GM19372 (cell line): ENCODE measurements around the gene CRISPLD2.

Experiments used
- ATAC-seq: cut with Tn5 transposase; IDR thresholded peaks from one replicate; pipeline ENCODE4 v1.9.1; 2021; ENCODE audit warnings: mild to moderate bottlenecking, low read depth, moderate library complexity; ENCODE audit not compliant: unreplicated experiment

Gene CRISPLD2

GRCh38 chr16:84819644-84820304 is at the start of gene CRISPLD2:
Gene CRISPLD2, plus strand, starts transcription at chr16:84819985. Its CDS starts 18,511 bp downstream, at chr16:84838496.
- no peak for ATAC-seq

GRCh38 chr16:84773312-84773711 is 46.5 kb upstream of the CRISPLD2 start:
- ATAC-seq: no peak

- no peak for ATAC-seq
Measured at GRCh38 chr16:84774810-84775209, 45.0 kb upstream of the CRISPLD2 start.

DNA sequence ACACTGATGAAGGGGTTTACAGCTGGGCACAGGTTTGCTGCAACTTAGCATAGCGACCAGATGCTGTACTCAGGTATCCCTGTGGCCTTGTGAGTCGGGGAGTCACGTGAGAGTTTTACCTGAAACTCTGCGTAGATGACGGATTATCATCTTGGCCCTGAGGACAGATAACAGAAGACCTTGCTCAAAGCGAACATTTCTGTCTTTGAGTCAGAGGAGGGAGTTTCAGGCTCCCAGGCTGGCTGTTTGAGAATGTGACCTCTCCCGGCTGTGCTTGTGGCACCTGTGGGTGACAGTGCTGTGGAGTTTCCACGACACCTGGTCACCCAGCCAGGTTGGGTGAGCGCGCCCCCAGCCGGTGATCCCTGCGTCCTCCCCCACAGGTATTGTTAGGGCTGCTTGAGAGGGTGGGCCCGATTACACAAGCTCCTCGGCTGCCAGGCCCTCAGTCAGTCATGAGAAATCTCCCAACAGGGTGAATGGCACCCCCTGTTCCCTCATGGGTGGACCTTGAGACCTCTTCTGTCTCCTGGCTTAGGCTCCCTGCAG is 44.4 kb upstream of the CRISPLD2 start:
- no peak for ATAC-seq

DNA sequence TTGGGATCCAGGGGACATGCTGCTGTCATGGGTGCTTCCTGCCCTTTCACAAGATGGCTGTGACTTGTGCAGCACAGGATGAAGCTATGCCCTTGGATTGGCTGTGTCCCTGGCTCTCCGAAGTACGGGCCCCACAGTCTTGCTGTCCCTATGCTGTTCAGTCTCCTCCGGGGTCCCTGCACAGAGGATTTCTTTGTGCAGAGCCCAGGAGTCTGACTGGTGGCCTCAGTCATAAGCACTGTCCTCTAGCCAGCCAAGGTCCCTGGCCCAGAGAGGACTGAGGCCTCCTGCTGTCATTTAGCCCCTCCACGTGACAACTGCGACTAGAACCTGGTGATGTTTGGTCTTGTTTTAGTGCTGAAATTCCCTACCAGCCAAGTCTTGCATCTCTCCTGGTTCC is 42.4 kb upstream of the CRISPLD2 start:
- no peak for ATAC-seq

GRCh38 chr16:84778720-84779119 is 41.1 kb upstream of the CRISPLD2 start:
- no peak for ATAC-seq

DNA sequence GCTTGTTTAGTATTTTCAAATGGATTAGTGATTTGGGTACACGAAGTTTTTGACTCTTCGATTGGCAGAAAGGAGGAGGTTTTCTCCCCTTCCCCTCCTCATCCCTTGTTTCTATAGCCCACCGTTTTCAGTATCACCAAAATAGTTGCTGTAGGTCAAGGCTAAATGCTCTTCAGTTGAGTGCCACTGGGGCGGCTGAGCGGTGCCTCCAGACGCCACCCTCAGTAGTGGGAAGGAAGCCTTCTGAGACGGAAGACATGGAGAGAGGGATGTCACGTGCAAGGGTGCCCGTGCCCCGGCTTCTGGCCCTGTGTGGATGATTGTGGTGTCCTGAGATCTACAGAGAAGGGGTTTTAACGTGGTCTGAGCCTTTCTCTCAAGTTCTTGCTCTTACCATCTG is 39.7 kb upstream of the CRISPLD2 start:
- ATAC-seq: no peak

DNA sequence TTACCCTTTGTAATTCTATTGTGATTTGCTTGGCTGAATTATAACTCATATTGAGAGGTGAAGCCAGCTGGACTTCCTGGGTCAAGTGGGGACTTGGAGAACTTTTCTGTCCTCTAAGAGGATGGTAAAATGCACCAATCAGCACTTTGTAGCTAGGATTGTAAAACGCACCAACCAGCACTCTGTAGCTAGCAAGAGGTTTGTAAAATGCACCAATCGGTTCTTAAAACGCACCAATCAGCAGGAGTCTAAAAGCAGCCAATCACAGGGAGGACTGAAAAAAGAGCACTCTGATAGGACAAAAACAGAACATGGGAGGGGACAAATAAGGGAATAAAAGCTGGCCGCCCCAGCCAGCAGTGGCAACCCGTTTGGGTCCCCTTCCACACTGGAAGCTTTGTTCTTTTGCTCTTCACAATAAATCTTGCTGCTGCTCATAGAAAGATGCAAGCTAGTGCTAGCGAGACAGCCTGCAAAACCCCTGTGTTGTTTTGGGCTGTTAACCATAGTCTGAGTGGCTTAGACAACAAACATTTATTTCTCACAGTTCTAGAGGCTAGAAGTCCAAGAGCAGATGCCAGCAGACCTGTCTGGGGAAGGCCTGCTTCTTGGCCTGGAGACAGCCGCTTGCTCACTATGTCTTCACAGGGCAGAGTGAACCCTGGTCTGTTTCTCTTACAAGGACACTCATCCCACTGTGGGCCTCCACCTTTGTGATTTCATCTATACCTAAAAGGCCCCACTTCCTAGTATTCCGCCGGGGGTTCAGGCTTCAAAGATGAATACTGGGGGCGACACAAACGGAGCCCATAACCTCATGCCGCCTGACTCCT is 39.0 kb upstream of the CRISPLD2 start:
- ATAC-seq: no peak

- ATAC-seq: no peak
Measured at GRCh38 chr16:84782846-84783245, 36.9 kb upstream of the CRISPLD2 start.

- ATAC-seq: no peak
Measured at GRCh38 chr16:84785843-84786581, 33.8 kb upstream of the CRISPLD2 start.

DNA sequence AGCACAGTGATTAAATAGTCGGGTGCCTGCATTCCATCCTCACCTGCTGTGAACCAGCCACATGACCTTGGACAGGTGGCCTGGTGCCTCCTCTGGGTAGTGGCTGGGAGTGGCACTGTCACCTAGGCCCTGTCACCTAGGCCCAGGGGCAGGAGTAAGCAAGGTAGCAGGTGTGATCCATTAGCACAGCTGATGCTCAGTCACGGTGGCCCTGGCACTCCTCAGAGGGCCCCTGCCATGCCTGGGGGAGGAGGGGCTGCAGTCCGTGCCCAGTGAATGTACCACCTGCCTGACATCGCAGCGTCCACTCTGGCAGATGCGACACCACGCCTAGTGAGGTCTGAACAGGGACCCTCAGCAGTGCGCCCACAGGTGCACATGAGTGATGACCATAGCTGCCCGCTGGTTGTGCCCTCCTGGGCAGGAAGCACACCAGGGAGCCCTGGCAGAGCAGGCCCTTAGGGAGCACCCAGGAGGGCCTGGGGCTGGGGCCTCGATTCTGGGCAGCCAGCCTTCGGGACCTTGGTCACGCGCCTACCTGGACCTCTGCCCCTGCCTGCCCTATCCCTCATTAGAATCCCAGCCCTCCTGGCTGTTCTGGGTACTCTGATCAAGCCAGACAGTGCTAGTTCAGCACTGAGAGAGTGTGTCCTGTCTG is 33.1 kb upstream of the CRISPLD2 start:
- no peak for ATAC-seq

DNA sequence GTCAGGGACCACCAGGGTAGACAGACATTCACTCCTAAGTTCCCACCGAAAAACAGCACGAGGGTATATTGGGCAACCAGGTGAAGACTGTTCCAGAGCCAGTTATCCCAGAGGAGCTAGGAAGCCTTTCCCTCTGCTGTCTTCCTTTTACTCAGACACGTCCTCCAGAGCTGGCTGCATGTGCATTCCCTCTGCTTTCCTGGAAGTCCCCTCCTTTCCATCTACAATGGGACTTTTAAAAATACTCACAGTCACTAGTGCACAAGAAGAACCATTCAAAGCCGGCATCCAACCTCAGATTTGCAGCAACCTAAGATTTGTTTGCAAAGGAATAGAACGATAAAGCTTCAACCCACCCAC is 32.5 kb upstream of the CRISPLD2 start:
- ATAC-seq: no peak

DNA sequence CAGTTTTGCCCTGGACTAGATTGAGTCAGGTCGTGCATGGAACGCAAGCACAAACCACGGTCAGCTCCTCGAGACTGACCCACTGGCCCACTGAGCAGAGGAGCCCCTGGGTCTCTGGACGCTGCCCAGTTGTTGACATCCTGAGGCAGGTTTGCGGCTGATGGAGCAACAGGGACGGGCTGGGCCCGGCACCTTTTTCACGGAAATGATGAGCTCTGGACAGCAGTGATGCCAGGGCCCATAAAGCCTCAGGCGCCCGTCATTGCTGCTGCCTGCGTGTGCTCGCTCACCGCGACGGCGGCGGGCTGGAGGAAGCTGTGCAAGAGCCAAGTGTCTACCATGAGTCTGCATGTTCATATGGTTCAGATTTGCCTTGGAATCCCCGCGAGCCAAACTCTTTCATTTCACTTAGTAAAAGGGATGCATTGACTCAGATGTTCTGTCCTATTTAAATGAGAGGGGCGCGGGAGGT is 30.8 kb upstream of the CRISPLD2 start:
- no peak for ATAC-seq

- no peak for ATAC-seq
Measured at GRCh38 chr16:84789431-84789830, 30.4 kb upstream of the CRISPLD2 start.

- no peak for ATAC-seq
Measured at GRCh38 chr16:84790301-84790700, 29.5 kb upstream of the CRISPLD2 start.

DNA sequence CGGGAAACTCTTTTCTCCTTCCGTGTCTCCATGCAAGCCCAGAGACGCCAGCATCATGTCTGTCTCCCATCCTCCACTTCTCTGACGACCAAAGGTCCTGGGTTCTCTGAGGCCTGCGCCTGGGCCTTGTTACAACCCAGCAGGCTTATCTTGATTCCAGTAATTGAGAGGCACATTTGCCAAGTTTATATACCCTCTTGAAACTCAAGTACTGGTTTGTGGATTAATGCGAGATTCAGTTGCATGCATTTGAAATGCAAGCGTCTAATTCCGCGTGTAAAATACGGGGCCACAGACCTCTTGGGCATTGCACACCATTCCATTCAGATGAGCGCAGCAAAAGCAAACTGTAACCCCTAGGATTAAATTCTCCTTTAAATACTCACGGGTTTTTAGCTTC is 28.7 kb upstream of the CRISPLD2 start:
- no peak for ATAC-seq

DNA sequence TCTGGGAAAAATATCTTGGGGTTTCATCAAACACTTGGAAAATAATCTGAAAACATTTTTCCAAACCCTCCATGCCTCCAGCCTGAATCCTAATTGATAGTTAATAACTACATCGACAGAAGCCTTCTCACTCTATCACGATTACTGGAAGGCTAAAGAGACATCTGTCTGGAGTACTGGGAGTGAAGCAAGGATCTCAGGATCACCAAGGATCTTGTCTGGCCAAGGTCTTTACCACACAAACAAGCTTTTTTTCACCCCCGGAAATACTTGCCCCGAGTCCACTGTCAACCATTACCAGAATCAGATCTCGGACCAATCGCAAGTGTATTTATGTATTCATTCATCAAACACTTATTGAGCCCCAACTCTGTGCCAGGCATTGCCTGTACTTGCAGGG is 28.3 kb upstream of the CRISPLD2 start:
- no peak for ATAC-seq

DNA sequence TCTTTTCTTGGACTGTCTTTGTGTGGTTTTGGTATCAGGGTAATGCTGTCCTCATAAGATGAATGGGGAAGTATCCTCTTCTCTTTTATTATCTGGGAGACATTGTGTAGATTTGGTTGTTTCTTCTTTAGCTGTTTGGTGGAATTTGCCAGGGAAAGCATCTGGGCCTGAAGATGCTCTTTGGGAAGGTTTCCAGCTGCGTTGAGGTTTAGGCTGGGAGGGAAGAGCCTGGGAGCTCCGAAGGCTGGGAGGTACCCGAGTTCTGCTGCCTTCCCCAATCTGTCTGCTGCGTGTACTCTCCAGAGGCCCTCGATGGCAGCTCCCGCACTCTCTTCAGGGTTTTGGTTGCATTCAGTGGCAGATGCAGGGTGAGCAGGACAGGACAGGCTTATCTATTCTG is 25.6 kb upstream of the CRISPLD2 start:
- no peak for ATAC-seq

GRCh38 chr16:84794626-84795025 is 25.2 kb upstream of the CRISPLD2 start:
- no peak for ATAC-seq

- ATAC-seq: no peak
Measured at GRCh38 chr16:84795329-84796053, 24.3 kb upstream of the CRISPLD2 start.
